Measurements from ENCODE around the gene NAT16. TPM values are rescaled to one million over a fixed set of nuclear protein-coding genes. Genes with fewer than 3 reads are reported as not detected.

Gene NAT16
- total and polyA plus RNA-seq, 2 of the 13 experiments (the other 11 are each of a cell fraction or from before 2014, with no cell fraction given): 0.04 TPM; not detected in 1

- TF ChIP-seq, protein P1, sequence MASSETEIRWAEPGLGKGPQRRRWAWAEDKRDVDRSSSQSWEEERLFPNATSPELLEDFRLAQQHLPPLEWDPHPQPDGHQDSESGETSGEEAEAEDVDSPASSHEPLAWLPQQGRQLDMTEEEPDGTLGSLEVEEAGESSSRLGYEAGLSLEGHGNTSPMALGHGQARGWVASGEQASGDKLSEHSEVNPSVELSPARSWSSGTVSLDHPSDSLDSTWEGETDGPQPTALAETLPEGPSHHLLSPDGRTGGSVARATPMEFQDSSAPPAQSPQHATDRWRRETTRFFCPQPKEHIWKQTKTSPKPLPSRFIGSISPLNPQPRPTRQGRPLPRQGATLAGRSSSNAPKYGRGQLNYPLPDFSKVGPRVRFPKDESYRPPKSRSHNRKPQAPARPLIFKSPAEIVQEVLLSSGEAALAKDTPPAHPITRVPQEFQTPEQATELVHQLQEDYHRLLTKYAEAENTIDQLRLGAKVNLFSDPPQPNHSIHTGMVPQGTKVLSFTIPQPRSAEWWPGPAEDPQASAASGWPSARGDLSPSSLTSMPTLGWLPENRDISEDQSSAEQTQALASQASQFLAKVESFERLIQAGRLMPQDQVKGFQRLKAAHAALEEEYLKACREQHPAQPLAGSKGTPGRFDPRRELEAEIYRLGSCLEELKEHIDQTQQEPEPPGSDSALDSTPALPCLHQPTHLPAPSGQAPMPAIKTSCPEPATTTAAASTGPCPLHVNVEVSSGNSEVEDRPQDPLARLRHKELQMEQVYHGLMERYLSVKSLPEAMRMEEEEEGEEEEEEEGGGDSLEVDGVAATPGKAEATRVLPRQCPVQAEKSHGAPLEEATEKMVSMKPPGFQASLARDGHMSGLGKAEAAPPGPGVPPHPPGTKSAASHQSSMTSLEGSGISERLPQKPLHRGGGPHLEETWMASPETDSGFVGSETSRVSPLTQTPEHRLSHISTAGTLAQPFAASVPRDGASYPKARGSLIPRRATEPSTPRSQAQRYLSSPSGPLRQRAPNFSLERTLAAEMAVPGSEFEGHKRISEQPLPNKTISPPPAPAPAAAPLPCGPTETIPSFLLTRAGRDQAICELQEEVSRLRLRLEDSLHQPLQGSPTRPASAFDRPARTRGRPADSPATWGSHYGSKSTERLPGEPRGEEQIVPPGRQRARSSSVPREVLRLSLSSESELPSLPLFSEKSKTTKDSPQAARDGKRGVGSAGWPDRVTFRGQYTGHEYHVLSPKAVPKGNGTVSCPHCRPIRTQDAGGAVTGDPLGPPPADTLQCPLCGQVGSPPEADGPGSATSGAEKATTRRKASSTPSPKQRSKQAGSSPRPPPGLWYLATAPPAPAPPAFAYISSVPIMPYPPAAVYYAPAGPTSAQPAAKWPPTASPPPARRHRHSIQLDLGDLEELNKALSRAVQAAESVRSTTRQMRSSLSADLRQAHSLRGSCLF (CRISPR knock-in tag; IDR thresholded peaks at IDR 0.05; ENCODE audit: borderline replicate concordance): no peak
- TF ChIP-seq, protein P2, sequence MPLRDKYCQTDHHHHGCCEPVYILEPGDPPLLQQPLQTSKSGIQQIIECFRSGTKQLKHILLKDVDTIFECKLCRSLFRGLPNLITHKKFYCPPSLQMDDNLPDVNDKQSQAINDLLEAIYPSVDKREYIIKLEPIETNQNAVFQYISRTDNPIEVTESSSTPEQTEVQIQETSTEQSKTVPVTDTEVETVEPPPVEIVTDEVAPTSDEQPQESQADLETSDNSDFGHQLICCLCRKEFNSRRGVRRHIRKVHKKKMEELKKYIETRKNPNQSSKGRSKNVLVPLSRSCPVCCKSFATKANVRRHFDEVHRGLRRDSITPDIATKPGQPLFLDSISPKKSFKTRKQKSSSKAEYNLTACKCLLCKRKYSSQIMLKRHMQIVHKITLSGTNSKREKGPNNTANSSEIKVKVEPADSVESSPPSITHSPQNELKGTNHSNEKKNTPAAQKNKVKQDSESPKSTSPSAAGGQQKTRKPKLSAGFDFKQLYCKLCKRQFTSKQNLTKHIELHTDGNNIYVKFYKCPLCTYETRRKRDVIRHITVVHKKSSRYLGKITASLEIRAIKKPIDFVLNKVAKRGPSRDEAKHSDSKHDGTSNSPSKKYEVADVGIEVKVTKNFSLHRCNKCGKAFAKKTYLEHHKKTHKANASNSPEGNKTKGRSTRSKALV (CRISPR knock-in tag; IDR thresholded peaks at IDR 0.05): no peak
- TF ChIP-seq MEIS2 (CRISPR knock-in tag; IDR thresholded peaks at IDR 0.05) (no peak), NFKB2 (CRISPR knock-in tag; IDR thresholded peaks at IDR 0.05; ENCODE audit: borderline replicate concordance) (no peak), PHB2 (IDR thresholded peaks at IDR 0.05; ENCODE audit: partially characterized antibody) (no peak), NFE2 (CRISPR knock-in tag; IDR thresholded peaks at IDR 0.05) (no peak), ZNF430 (CRISPR knock-in tag; IDR thresholded peaks at IDR 0.05) (peak; percentile 77), RFXANK (CRISPR knock-in tag; IDR thresholded peaks at IDR 0.05) (no peak), GATAD1 (CRISPR knock-in tag; IDR thresholded peaks at IDR 0.05) (no peak), MAF1 (CRISPR knock-in tag; IDR thresholded peaks at IDR 0.05; ENCODE audit: borderline replicate concordance) (no peak), MBNL3 (CRISPR knock-in tag; conservative IDR thresholded peaks at IDR 0.05) (no peak), GABPB1 (CRISPR knock-in tag; IDR thresholded peaks at IDR 0.05) (peak; percentile 62), MAZ (IDR thresholded peaks at IDR 0.05; ENCODE audit: borderline replicate concordance, low read depth, low read length) (peak; percentile 32; the same call in 1 of the 2 replicates), MAZ (CRISPR knock-in tag; IDR thresholded peaks at IDR 0.05; ENCODE audit: low read depth) (0 out of 2 replicates have a peak, but pooled peaks have one; percentile 50), MTF2 (CRISPR knock-in tag; IDR thresholded peaks at IDR 0.05; ENCODE audit: borderline replicate concordance) (no peak), ZNF335 (CRISPR knock-in tag; IDR thresholded peaks at IDR 0.05) (no peak), ZBTB8A (CRISPR knock-in tag; IDR thresholded peaks at IDR 0.05; ENCODE audit: borderline replicate concordance, low read depth) (no peak), E2F1 (CRISPR knock-in tag; IDR thresholded peaks at IDR 0.05) (no peak), ZEB1 (IDR thresholded peaks at IDR 0.05; ENCODE audit: insufficient replicate concordance, low read depth) (peak; percentile 14), MAFK (conservative IDR thresholded peaks at IDR 0.05 in 1 of 2, IDR thresholded peaks at IDR 0.05 in 1 of 2; ENCODE audit: low read length in 2 of 2) (no peak), NCOR1 (IDR thresholded peaks at IDR 0.05; ENCODE audit: borderline replicate concordance, low read length) (peak; percentile 17; the same call in 1 of the 2 replicates), NCOA2 (CRISPR knock-in tag; IDR thresholded peaks at IDR 0.05) (peak; percentile 42), MZF1 (CRISPR knock-in tag; IDR thresholded peaks at IDR 0.05; ENCODE audit: borderline replicate concordance) (no peak)
Measured at GRCh38 chr7:101121991-101122932, 57.8 kb downstream of the NAT16 start (continued).
